Measurements from ENCODE around the gene ARVCF. TPM values are rescaled to one million over a fixed set of nuclear protein-coding genes. Genes with fewer than 3 reads are reported as not detected.

ARVCF gene
- total and polyA plus RNA-seq, 9 of the 15 experiments (the other 6 are each of a cell fraction or from before 2014, with no cell fraction given) = 0.03 to 97.4 (median 15.6) TPM

DNA sequence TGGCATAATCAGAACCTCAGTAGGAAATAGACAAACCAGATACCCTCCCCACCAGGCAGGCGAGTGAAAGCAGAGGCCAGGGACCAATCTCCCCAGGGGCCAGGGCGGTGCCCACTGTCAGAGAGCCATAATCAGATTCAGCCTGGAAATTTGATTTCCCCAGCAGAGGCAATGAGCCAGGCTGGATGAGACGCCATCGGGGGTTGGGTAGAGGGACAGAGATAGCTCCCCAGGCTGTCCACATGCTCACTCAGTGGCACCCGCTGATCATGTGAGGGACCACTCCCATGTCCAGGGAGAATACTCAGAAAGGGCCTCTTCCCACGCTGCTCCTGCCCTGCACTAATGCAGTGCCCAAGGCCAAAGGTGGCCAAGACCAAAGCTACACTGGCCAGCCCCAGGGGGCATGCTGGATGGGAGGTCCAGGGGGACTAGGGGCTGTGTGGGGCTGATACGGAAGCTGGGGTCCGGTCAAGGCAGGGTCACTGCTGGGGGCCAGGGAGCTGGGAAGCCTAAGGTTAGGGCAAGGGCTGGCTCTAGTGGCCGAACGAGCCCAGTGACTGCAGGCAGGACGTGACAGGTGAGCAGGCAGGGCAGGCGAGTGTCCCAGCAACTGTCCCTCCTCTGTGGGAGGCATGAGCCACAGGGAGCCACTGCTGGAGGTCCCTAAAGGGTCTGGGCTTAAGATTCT, 19.8 kb downstream of the ARVCF start (continued):
- TF ChIP-seq, protein P1, sequence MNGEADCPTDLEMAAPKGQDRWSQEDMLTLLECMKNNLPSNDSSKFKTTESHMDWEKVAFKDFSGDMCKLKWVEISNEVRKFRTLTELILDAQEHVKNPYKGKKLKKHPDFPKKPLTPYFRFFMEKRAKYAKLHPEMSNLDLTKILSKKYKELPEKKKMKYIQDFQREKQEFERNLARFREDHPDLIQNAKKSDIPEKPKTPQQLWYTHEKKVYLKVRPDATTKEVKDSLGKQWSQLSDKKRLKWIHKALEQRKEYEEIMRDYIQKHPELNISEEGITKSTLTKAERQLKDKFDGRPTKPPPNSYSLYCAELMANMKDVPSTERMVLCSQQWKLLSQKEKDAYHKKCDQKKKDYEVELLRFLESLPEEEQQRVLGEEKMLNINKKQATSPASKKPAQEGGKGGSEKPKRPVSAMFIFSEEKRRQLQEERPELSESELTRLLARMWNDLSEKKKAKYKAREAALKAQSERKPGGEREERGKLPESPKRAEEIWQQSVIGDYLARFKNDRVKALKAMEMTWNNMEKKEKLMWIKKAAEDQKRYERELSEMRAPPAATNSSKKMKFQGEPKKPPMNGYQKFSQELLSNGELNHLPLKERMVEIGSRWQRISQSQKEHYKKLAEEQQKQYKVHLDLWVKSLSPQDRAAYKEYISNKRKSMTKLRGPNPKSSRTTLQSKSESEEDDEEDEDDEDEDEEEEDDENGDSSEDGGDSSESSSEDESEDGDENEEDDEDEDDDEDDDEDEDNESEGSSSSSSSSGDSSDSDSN (IDR thresholded peaks at IDR 0.05; ENCODE audit: borderline replicate concordance in 1 of 2, low read depth in 2 of 2, low read length in 2 of 2) = no peak
- no peak for TF ChIP-seq PCBP2 (IDR thresholded peaks at IDR 0.05; ENCODE audit: low read depth, low read length, poor library complexity, severe bottlenecking)
- no peak for TF ChIP-seq ZNF644 (tag; IDR thresholded peaks at IDR 0.05; ENCODE audit: low read depth)
- TF ChIP-seq BHLHE40 (IDR thresholded peaks at IDR 0.05; ENCODE audit: low read length) = peak; percentile 28; the same call in 1 of the 2 replicates
- TF ChIP-seq, protein P2, sequence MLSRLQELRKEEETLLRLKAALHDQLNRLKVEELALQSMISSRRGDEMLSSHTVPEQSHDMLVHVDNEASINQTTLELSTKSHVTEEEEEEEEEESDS (CRISPR knock-in tag; IDR thresholded peaks at IDR 0.05) = no peak
- TF ChIP-seq SETDB1 (IDR thresholded peaks at IDR 0.05; ENCODE audit: low read length) = peak; percentile 16
- TF ChIP-seq, protein P3, sequence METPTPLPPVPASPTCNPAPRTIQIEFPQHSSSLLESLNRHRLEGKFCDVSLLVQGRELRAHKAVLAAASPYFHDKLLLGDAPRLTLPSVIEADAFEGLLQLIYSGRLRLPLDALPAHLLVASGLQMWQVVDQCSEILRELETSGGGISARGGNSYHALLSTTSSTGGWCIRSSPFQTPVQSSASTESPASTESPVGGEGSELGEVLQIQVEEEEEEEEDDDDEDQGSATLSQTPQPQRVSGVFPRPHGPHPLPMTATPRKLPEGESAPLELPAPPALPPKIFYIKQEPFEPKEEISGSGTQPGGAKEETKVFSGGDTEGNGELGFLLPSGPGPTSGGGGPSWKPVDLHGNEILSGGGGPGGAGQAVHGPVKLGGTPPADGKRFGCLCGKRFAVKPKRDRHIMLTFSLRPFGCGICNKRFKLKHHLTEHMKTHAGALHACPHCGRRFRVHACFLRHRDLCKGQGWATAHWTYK (CRISPR knock-in tag; IDR thresholded peaks at IDR 0.05) = 0 out of 2 replicates have a peak, but pooled peaks have one; percentile 65
- no peak for TF ChIP-seq SMARCE1 (IDR thresholded peaks at IDR 0.05)
- TF ChIP-seq NBN (IDR thresholded peaks at IDR 0.05; ENCODE audit: low read depth) = no peak
- no peak for TF ChIP-seq ZNF354B (CRISPR knock-in tag; IDR thresholded peaks at IDR 0.05)
- TF ChIP-seq PHB (CRISPR knock-in tag; IDR thresholded peaks at IDR 0.05) = peak; percentile 22; the same call in 1 of the 2 replicates
- TF ChIP-seq ARNT (IDR thresholded peaks at IDR 0.05) = no peak
- no peak for TF ChIP-seq HDAC3 (IDR thresholded peaks at IDR 0.05; ENCODE audit: borderline replicate concordance, partially characterized antibody)
- TF ChIP-seq MYBL2 (IDR thresholded peaks at IDR 0.05; ENCODE audit: low read depth) = no peak
- TF ChIP-seq MYBL2 (CRISPR knock-in tag; IDR thresholded peaks at IDR 0.05; ENCODE audit: borderline replicate concordance) = no peak
- no peak for TF ChIP-seq WHSC1 (IDR thresholded peaks at IDR 0.05; ENCODE audit: low read length)
- TF ChIP-seq, protein P4, sequence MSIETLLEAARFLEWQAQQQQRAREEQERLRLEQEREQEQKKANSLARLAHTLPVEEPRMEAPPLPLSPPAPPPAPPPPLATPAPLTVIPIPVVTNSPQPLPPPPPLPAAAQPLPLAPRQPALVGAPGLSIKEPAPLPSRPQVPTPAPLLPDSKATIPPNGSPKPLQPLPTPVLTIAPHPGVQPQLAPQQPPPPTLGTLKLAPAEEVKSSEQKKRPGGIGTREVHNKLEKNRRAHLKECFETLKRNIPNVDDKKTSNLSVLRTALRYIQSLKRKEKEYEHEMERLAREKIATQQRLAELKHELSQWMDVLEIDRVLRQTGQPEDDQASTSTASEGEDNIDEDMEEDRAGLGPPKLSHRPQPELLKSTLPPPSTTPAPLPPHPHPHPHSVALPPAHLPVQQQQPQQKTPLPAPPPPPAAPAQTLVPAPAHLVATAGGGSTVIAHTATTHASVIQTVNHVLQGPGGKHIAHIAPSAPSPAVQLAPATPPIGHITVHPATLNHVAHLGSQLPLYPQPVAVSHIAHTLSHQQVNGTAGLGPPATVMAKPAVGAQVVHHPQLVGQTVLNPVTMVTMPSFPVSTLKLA (conservative IDR thresholded peaks at IDR 0.05) = no peak
- no peak for TF ChIP-seq ZFP30 (CRISPR knock-in tag; IDR thresholded peaks at IDR 0.05; ENCODE audit: borderline replicate concordance)

Measured in K562 (cell line).